Liver (tissue), 9 donors: Measurements from ENCODE around the gene PABPN1L. TPM values are rescaled to one million over a fixed set of nuclear protein-coding genes. Genes with fewer than 3 reads are reported as not detected.
"Not testable (repeated sequence)": the region's sequence is repeated elsewhere in the genome, so short reads cannot be mapped to it uniquely, and the experiment has no call there.

Source experiments
- DNase-seq: peaks from one replicate; pipeline ENCODE4 v3.0.0-alpha.2; 2017; ENCODE audit warnings: low spot score
- H3K27ac ChIP-seq, 2 donors: one replicate each; pipeline ENCODE4 v1.7.0; 2013; ENCODE audit warnings: inconsistent platforms in 2 of 2, low read length in 2 of 2, control low read depth in 1 of 2, low read depth in 1 of 2, mild to moderate bottlenecking in 1 of 2
- H3K27me3 ChIP-seq, 4 donors: one replicate each; pipeline versions ENCODE4 v1.6.1 to v1.7.0; 2013; ENCODE audit warnings: low read length in 3 of 4, inconsistent platforms in 1 of 4, mild to moderate bottlenecking in 1 of 4, moderate library complexity in 1 of 4; ENCODE audit not compliant: control insufficient read depth in 4 of 4, insufficient read depth in 4 of 4
- H3K36me3 ChIP-seq, 4 donors: one replicate each; pipeline versions ENCODE4 v1.6.1 to v1.7.0; 2013; ENCODE audit warnings: low read length in 3 of 4, mild to moderate bottlenecking in 3 of 4, low read depth in 1 of 4, moderate library complexity in 1 of 4; ENCODE audit not compliant: control insufficient read depth in 4 of 4, insufficient read depth in 3 of 4
- H3K4me1 ChIP-seq, 4 donors: one replicate each; pipeline versions ENCODE4 v1.6.1 to v1.7.0; 2013; ENCODE audit warnings: low read length in 3 of 4, mild to moderate bottlenecking in 3 of 4, moderate library complexity in 1 of 4; ENCODE audit not compliant: control insufficient read depth in 4 of 4, insufficient read depth in 4 of 4
- H3K4me3 ChIP-seq, 3 donors: one replicate each; pipeline versions ENCODE4 v1.6.1 to v1.7.0; 2013; ENCODE audit warnings: low read length in 3 of 3, control low read depth in 1 of 3, low read depth in 1 of 3, mild to moderate bottlenecking in 1 of 3
- H3K9ac ChIP-seq, 2 donors: one replicate each; pipeline ENCODE4 v1.7.0; 2013; ENCODE audit warnings: low read length in 2 of 2, mild to moderate bottlenecking in 2 of 2, moderate library complexity in 2 of 2, control low read depth in 1 of 2, low read depth in 1 of 2
- H3K9me3 ChIP-seq, 4 donors: one replicate each; pipeline versions ENCODE4 v1.6.1 to v1.7.0; 2013; ENCODE audit warnings: low read length in 3 of 4; ENCODE audit not compliant: control insufficient read depth in 4 of 4
- EGR1 ChIP-seq, 2 donors: IDR thresholded peaks; 2 replicates each; pipeline ENCODE4 v1.6.1; 2016 to 2018; ENCODE audit warnings: antibody characterized with exemption in 2 of 2, low read depth in 2 of 2
- FOXA1 ChIP-seq: IDR thresholded peaks from 2 replicates; pipeline ENCODE4 v1.6.1; 2016; ENCODE audit warnings: antibody characterized with exemption
- FOXA2 ChIP-seq: IDR thresholded peaks from 2 replicates; pipeline ENCODE4 v1.6.1; 2016; ENCODE audit warnings: antibody characterized with exemption
- GABPA ChIP-seq, 2 donors: IDR thresholded peaks in 1 of 2; conservative IDR thresholded peaks in 1 of 2; 2 replicates each; pipeline ENCODE4 v1.6.1; 2016; ENCODE audit warnings: antibody characterized with exemption in 2 of 2, mild to moderate bottlenecking in 1 of 2, moderate library complexity in 1 of 2
- HNF4A ChIP-seq, 2 donors: conservative IDR thresholded peaks; 2 replicates each; pipeline ENCODE4 v1.6.1; 2016; ENCODE audit warnings: antibody characterized with exemption in 2 of 2, mild to moderate bottlenecking in 2 of 2
- HNF4G ChIP-seq: IDR thresholded peaks from 2 replicates; pipeline ENCODE4 v1.6.1; 2016; ENCODE audit warnings: antibody characterized with exemption
- JUND ChIP-seq, 2 donors: IDR thresholded peaks; 2 replicates each; pipeline ENCODE4 v1.6.1; 2016; ENCODE audit warnings: antibody characterized with exemption in 2 of 2
- MAX ChIP-seq: IDR thresholded peaks from 2 replicates; pipeline ENCODE4 v1.6.1; 2016; ENCODE audit warnings: antibody characterized with exemption
- NR2F2 ChIP-seq: IDR thresholded peaks from 2 replicates; pipeline ENCODE4 v1.6.1; 2016; ENCODE audit warnings: antibody characterized with exemption
- RAD21 ChIP-seq, 2 donors: IDR thresholded peaks; 2 replicates each; pipeline ENCODE4 v1.6.1; 2016; ENCODE audit warnings: antibody characterized with exemption in 2 of 2, mild to moderate bottlenecking in 2 of 2
- RXRA ChIP-seq, 2 donors: IDR thresholded peaks; 2 replicates each; pipeline ENCODE4 v1.6.1; 2017 to 2018; ENCODE audit warnings: antibody characterized with exemption in 2 of 2, mild to moderate bottlenecking in 1 of 2
- SP1 ChIP-seq: IDR thresholded peaks from 2 replicates; pipeline ENCODE4 v1.6.1; 2018; ENCODE audit warnings: antibody characterized with exemption, mild to moderate bottlenecking
- TAF1 ChIP-seq: conservative IDR thresholded peaks from 2 replicates; pipeline ENCODE4 v1.6.1; 2016; ENCODE audit warnings: antibody characterized with exemption, mild to moderate bottlenecking
- YY1 ChIP-seq: IDR thresholded peaks from 2 replicates; pipeline ENCODE4 v1.6.1; 2016; ENCODE audit warnings: antibody characterized with exemption, mild to moderate bottlenecking
- WGBS: extraction: QIAGEN DNeasy Blood & Tissue Kit; methylation state at CpG from one replicate; pipeline ENCODE4 v1.1.7; 2013; 5-methylcytosine and 5-hydroxymethylcytosine counted together
- polyA plus RNA-seq, 2 donors: library from polyadenylated mRNA; stranded (reverse) in 1 of 2; unstranded in 1 of 2; fragments of 200-250 nt in 1 of 2; fragments of >200 nt in 1 of 2; fragmentation: Nextera tagmentation in 1 of 2; extraction: Ambion mirVana in 1 of 2; gene quantifications; one replicate each; pipeline versions ENCODE4 v1.2.1 to v1.2.3, GENCODE V29; 2013 to 2015
- total RNA-seq, 2 donors: library from RNA; depleted of rRNA; stranded (reverse); fragments of >200 nt; gene quantifications; one replicate each; pipeline ENCODE4 v1.2.3, GENCODE V29; 2014
- TF ChIP-seq, protein P1 (sequence below): fragments of 150-350 bp; IDR thresholded peaks from 2 replicates; pipeline ENCODE4 v1.5.1; 2017; ENCODE audit warnings: improper control_type of control experiment, low read depth, low read length; ENCODE audit not compliant: missing input control
- TF ChIP-seq, protein P2 (sequence below): IDR thresholded peaks from 2 replicates; pipeline ENCODE4 v1.6.1; 2016; ENCODE audit warnings: antibody characterized with exemption
- TF ChIP-seq, protein P3 (sequence below): IDR thresholded peaks from 2 replicates; pipeline ENCODE4 v1.6.1; 2016; ENCODE audit warnings: antibody characterized with exemption, mild to moderate bottlenecking
- TF ChIP-seq, protein P4 (sequence below): IDR thresholded peaks from 2 replicates; pipeline ENCODE4 v1.6.1; 2016; ENCODE audit warnings: antibody characterized with exemption
- donor health status: healthy.
- donor health status: healthy.
- donor health status: healthy.
- donor health status: healthy.
- donor health status: healthy.

PABPN1L gene
- total and polyA plus RNA-seq, 4 donors = 0.09 TPM; not detected in 3

GRCh38 chr16:88894681-88895300 is 28.3 kb upstream of the PABPN1L start:
- no peak overlapping the region for H3K27ac ChIP-seq
- no peaks in the 10 kb centered on the region for H3K9me3 ChIP-seq
- no peak overlapping the region for H3K4me3 ChIP-seq
- H3K4me1 ChIP-seq = no peaks in the 10 kb centered on the region
- WGBS = 81% methylated on average over 21 of the region's 21 CpGs
- H3K27me3 ChIP-seq = no peaks in the 10 kb centered on the region
- no peak overlapping the region for H3K9ac ChIP-seq
- TF ChIP-seq JUND (IDR thresholded peaks at IDR 0.05) = no peak
- TF ChIP-seq, protein P1, sequence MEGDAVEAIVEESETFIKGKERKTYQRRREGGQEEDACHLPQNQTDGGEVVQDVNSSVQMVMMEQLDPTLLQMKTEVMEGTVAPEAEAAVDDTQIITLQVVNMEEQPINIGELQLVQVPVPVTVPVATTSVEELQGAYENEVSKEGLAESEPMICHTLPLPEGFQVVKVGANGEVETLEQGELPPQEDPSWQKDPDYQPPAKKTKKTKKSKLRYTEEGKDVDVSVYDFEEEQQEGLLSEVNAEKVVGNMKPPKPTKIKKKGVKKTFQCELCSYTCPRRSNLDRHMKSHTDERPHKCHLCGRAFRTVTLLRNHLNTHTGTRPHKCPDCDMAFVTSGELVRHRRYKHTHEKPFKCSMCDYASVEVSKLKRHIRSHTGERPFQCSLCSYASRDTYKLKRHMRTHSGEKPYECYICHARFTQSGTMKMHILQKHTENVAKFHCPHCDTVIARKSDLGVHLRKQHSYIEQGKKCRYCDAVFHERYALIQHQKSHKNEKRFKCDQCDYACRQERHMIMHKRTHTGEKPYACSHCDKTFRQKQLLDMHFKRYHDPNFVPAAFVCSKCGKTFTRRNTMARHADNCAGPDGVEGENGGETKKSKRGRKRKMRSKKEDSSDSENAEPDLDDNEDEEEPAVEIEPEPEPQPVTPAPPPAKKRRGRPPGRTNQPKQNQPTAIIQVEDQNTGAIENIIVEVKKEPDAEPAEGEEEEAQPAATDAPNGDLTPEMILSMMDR = no peak
- no peak for TF ChIP-seq HNF4G
- TF ChIP-seq MAX = no peak
- TF ChIP-seq, protein P2, sequence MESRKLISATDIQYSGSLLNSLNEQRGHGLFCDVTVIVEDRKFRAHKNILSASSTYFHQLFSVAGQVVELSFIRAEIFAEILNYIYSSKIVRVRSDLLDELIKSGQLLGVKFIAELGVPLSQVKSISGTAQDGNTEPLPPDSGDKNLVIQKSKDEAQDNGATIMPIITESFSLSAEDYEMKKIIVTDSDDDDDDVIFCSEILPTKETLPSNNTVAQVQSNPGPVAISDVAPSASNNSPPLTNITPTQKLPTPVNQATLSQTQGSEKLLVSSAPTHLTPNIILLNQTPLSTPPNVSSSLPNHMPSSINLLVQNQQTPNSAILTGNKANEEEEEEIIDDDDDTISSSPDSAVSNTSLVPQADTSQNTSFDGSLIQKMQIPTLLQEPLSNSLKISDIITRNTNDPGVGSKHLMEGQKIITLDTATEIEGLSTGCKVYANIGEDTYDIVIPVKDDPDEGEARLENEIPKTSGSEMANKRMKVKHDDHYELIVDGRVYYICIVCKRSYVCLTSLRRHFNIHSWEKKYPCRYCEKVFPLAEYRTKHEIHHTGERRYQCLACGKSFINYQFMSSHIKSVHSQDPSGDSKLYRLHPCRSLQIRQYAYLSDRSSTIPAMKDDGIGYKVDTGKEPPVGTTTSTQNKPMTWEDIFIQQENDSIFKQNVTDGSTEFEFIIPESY = no peak
- TF ChIP-seq RXRA (IDR thresholded peaks at IDR 0.05) = no peak
- TF ChIP-seq NR2F2 = no peak
- TF ChIP-seq FOXA1 = no peak
- no peak for TF ChIP-seq YY1
- TF ChIP-seq, protein P3, sequence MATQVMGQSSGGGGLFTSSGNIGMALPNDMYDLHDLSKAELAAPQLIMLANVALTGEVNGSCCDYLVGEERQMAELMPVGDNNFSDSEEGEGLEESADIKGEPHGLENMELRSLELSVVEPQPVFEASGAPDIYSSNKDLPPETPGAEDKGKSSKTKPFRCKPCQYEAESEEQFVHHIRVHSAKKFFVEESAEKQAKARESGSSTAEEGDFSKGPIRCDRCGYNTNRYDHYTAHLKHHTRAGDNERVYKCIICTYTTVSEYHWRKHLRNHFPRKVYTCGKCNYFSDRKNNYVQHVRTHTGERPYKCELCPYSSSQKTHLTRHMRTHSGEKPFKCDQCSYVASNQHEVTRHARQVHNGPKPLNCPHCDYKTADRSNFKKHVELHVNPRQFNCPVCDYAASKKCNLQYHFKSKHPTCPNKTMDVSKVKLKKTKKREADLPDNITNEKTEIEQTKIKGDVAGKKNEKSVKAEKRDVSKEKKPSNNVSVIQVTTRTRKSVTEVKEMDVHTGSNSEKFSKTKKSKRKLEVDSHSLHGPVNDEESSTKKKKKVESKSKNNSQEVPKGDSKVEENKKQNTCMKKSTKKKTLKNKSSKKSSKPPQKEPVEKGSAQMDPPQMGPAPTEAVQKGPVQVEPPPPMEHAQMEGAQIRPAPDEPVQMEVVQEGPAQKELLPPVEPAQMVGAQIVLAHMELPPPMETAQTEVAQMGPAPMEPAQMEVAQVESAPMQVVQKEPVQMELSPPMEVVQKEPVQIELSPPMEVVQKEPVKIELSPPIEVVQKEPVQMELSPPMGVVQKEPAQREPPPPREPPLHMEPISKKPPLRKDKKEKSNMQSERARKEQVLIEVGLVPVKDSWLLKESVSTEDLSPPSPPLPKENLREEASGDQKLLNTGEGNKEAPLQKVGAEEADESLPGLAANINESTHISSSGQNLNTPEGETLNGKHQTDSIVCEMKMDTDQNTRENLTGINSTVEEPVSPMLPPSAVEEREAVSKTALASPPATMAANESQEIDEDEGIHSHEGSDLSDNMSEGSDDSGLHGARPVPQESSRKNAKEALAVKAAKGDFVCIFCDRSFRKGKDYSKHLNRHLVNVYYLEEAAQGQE = no peak
- TF ChIP-seq HNF4A (conservative IDR thresholded peaks at IDR 0.05) = no peak
- no peak for TF ChIP-seq RAD21 (IDR thresholded peaks at IDR 0.05)
- no peak for TF ChIP-seq GABPA (IDR thresholded peaks at IDR 0.05 in 1 of 2, conservative IDR thresholded peaks at IDR 0.05 in 1 of 2)
- no peak for TF ChIP-seq FOXA2
- no peak for TF ChIP-seq TAF1
- TF ChIP-seq, protein P4, sequence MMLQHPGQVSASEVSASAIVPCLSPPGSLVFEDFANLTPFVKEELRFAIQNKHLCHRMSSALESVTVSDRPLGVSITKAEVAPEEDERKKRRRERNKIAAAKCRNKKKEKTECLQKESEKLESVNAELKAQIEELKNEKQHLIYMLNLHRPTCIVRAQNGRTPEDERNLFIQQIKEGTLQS = no peak
- TF ChIP-seq EGR1 (IDR thresholded peaks at IDR 0.05; ENCODE audit: low read depth in 2 of 2) = no peak
- no peak for TF ChIP-seq SP1
- no peaks in the 10 kb centered on the region for H3K36me3 ChIP-seq
- DNase-seq = no peak

- not testable (repeated sequence) for H3K9ac ChIP-seq, H3K27ac ChIP-seq, H3K36me3 ChIP-seq, H3K27me3 ChIP-seq, H3K4me3 ChIP-seq, H3K4me1 ChIP-seq, H3K9me3 ChIP-seq, DNase-seq
- WGBS = 97% methylated on average over 5 of the region's 6 CpGs
Measured at GRCh38 chr16:88894266-88894665, 27.8 kb upstream of the PABPN1L start.
